HG03108 (cell line): Measurements from ENCODE around the gene PYGM.

Experiments
- ATAC-seq: cut with Tn5 transposase; IDR thresholded peaks from one replicate; pipeline ENCODE4 v1.9.1; 2021; ENCODE audit warnings: moderate library complexity; ENCODE audit not compliant: unreplicated experiment

The PYGM gene

GRCh38 chr11:64759722-64760719 lies at the start of gene PYGM:
Gene PYGM (minus strand): TSS chr11:64759974. CDS start chr11:64759898, 76 bp downstream.
- ATAC-seq, result no peak

GRCh38 chr11:64805481-64805880 lies 45.7 kb upstream of the PYGM start:
- ATAC-seq, result no peak

GRCh38 chr11:64804346-64805210 lies 44.8 kb upstream of the PYGM start:
- no peak for ATAC-seq

GRCh38 chr11:64803846-64804345 lies 44.1 kb upstream of the PYGM start:
- no peak for ATAC-seq

GRCh38 chr11:64803158-64803845 lies 43.5 kb upstream of the PYGM start, which contains the start of gene MAP4K2:
Gene MAP4K2 (minus strand): TSS chr11:64803214. CDS start chr11:64803149, 65 bp downstream.
- ATAC-seq, result peak; percentile 54

GRCh38 chr11:64802370-64803157 lies 42.8 kb upstream of the PYGM start:
- peak; percentile 2 for ATAC-seq

- ATAC-seq, result no peak
Measured at GRCh38 chr11:64801561-64802369, 42.0 kb upstream of the PYGM start.

- no peak for ATAC-seq
Measured at GRCh38 chr11:64801158-64801464, 41.3 kb upstream of the PYGM start.

- ATAC-seq, result no peak
Measured at GRCh38 chr11:64800303-64801157, 40.8 kb upstream of the PYGM start.

GRCh38 chr11:64799623-64800302 lies 40.0 kb upstream of the PYGM start:
- peak; percentile 31 for ATAC-seq

- ATAC-seq, result no peak
Measured at GRCh38 chr11:64799256-64799622, 39.5 kb upstream of the PYGM start.

- no peak for ATAC-seq
Measured at GRCh38 chr11:64796757-64797541, 37.2 kb upstream of the PYGM start.

GRCh38 chr11:64796047-64796756 lies 36.4 kb upstream of the PYGM start:
- ATAC-seq, result no peak

- no peak for ATAC-seq
Measured at GRCh38 chr11:64794526-64794925, 34.8 kb upstream of the PYGM start.

GRCh38 chr11:64793271-64794160 lies 33.7 kb upstream of the PYGM start:
- no peak for ATAC-seq
